MM.1S (cell line): Measurements from ENCODE around the gene KCNK17.

Experiments
- DNase-seq: peaks from one replicate; pipeline ENCODE4 v3.0.0-alpha.2; 2015
- H2AFZ ChIP-seq: fragments of 300-600 bp; sonication (generic); 2 replicates; pipeline ENCODE4 v1.6.0; 2016; ENCODE audit warnings: antibody characterized with exemption, low read length
- H3F3A ChIP-seq: fragments of 300-600 bp; sonication (generic); 2 replicates; pipeline ENCODE4 v1.6.1; 2016; ENCODE audit warnings: mild to moderate bottlenecking, antibody characterized with exemption, low read length, moderate library complexity, mixed read lengths; ENCODE audit not compliant: insufficient read depth
- H3K27ac ChIP-seq: fragments of 300-600 bp; sonication (generic); 2 replicates; pipeline ENCODE4 v1.5.1; 2016; ENCODE audit warnings: mild to moderate bottlenecking, low read length
- H3K27me3 ChIP-seq: fragments of 300-600 bp; sonication (generic); replicated peaks from 2 replicates; pipeline ENCODE4 v1.6.0; 2016; ENCODE audit warnings: low read length; ENCODE audit not compliant: insufficient read depth
- H3K36me3 ChIP-seq: fragments of 300-600 bp; sonication (generic); replicated peaks from 2 replicates; pipeline ENCODE4 v1.6.1; 2016; ENCODE audit warnings: mild to moderate bottlenecking, low read length, mixed read lengths; ENCODE audit not compliant: insufficient read depth
- H3K4me1 ChIP-seq: fragments of 300-600 bp; sonication (generic); 2 replicates; pipeline ENCODE4 v1.6.1; 2016; ENCODE audit warnings: low read length, mixed read lengths
- H3K4me2 ChIP-seq: fragments of 300-600 bp; sonication (generic); 2 replicates; pipeline ENCODE4 v1.6.0; 2016; ENCODE audit warnings: low read depth, low read length
- H3K4me3 ChIP-seq: fragments of 300-600 bp; sonication (generic); 2 replicates; pipeline ENCODE4 v1.5.1; 2016; ENCODE audit warnings: low read length, mixed read lengths
- H3K79me2 ChIP-seq: fragments of 300-600 bp; sonication (generic); 2 replicates; pipeline ENCODE4 v1.6.1; 2016; ENCODE audit warnings: mixed run types, low read length, mixed read lengths
- H3K9ac ChIP-seq: fragments of 300-600 bp; sonication (generic); 2 replicates; pipeline ENCODE4 v1.6.1; 2016; ENCODE audit warnings: low read length, mixed read lengths
- H3K9me2 ChIP-seq: fragments of 300-600 bp; sonication (generic); replicated peaks from 2 replicates; pipeline ENCODE4 v1.6.1; 2016; ENCODE audit warnings: mild to moderate bottlenecking, low read length, mixed read lengths; ENCODE audit not compliant: insufficient read depth
- H3K9me3 ChIP-seq: fragments of 300-600 bp; sonication (generic); replicated peaks from 2 replicates; pipeline ENCODE4 v1.6.1; 2016; ENCODE audit warnings: mild to moderate bottlenecking, low read length, mixed read lengths; ENCODE audit not compliant: insufficient read depth
- H4K20me1 ChIP-seq: fragments of 300-600 bp; sonication (generic); 2 replicates; pipeline ENCODE4 v1.6.1; 2016; ENCODE audit warnings: mild to moderate bottlenecking, low read length, moderate library complexity, mixed read lengths; ENCODE audit not compliant: insufficient read depth
- EZH2 ChIP-seq: fragments of 300-600 bp; sonication (generic); optimal IDR thresholded peaks from 2 replicates; pipeline ENCODE3; 2017; ENCODE audit warnings: low read depth, mild to moderate bottlenecking, antibody characterized with exemption, low read length, mixed read lengths
- EZH2phosphoT487 ChIP-seq: fragments of 300-600 bp; sonication (generic); IDR thresholded peaks from 2 replicates; pipeline ENCODE4 v1.6.1; 2018; ENCODE audit warnings: antibody characterized with exemption, low read length
- TF ChIP-seq, protein P1 (sequence below): fragments of 300-600 bp; sonication (generic); IDR thresholded peaks from 2 replicates; pipeline ENCODE4 v1.5.1; 2016; ENCODE audit warnings: antibody characterized with exemption, low read length, mixed read lengths

KCNK17 gene

GRCh38 chr6:39343396-39343870, 29.2 kb upstream of the KCNK17 start:
- no peaks in the 10 kb centered on the region for H3K9me2 ChIP-seq
- H2AFZ ChIP-seq, result no peak overlapping the region
- no peaks in the 10 kb centered on the region for H3K4me1 ChIP-seq
- H3K9me3 ChIP-seq, result no peaks in the 10 kb centered on the region
- TF ChIP-seq EZH2phosphoT487 (no peak), EZH2 (no peak)
- TF ChIP-seq, protein P1, sequence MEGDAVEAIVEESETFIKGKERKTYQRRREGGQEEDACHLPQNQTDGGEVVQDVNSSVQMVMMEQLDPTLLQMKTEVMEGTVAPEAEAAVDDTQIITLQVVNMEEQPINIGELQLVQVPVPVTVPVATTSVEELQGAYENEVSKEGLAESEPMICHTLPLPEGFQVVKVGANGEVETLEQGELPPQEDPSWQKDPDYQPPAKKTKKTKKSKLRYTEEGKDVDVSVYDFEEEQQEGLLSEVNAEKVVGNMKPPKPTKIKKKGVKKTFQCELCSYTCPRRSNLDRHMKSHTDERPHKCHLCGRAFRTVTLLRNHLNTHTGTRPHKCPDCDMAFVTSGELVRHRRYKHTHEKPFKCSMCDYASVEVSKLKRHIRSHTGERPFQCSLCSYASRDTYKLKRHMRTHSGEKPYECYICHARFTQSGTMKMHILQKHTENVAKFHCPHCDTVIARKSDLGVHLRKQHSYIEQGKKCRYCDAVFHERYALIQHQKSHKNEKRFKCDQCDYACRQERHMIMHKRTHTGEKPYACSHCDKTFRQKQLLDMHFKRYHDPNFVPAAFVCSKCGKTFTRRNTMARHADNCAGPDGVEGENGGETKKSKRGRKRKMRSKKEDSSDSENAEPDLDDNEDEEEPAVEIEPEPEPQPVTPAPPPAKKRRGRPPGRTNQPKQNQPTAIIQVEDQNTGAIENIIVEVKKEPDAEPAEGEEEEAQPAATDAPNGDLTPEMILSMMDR, result no peak
- H3K4me2 ChIP-seq, result no peak overlapping the region
- no peaks in the 10 kb centered on the region for H3K79me2 ChIP-seq
- no peaks in the 10 kb centered on the region for H3K27me3 ChIP-seq
- H4K20me1 ChIP-seq, result no peaks in the 10 kb centered on the region
- H3K27ac ChIP-seq, result no peak overlapping the region
- no peaks in the 10 kb centered on the region for H3K36me3 ChIP-seq
- H3K4me3 ChIP-seq, result no peak overlapping the region
- no peak overlapping the region for H3K9ac ChIP-seq
- H3F3A ChIP-seq, result no peaks in the 10 kb centered on the region
- DNase-seq, result no peak

DNA sequence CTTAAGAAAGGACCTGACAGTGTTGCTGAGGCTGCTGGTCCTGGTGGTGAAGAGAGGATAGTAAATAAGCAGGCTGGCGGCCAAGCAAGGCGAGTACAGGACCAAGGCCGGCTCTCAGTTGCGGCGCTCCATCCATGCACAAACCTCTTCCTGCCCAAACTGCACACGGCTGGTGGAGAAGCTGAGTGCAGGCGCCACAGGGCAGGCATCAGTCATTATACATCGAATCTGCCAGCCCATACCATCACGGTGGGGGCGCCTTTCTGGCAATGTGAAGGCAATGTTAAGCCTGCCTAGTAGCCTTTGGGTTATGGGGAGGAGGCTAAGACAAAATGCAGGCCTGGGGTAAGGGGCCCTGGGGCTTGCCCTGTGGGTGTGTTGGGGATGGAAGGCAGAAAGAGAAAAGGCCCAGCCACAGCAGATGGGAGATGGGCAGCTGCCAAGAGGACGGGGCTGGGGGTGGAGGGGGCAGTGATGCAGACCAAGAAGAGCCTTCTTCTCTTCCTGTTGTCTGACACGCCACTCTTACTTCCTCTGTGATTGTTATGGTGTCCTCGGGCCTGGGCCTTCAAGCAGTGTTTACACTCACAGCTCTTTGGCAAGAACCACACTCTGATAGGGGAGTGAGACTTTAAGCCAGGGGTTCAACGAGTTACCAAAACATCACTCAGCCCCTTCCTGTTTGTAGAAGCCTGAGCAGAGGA, 28.6 kb upstream of the KCNK17 start:
- Histone ChIP-seq H2AFZ (no peak overlapping the region), H3K27ac (no peak overlapping the region), H3K27me3 (no peaks in the 10 kb centered on the region), H3K4me3 (no peak overlapping the region), H4K20me1 (no peaks in the 10 kb centered on the region), H3K79me2 (no peaks in the 10 kb centered on the region), H3K9ac (no peak overlapping the region), H3K4me2 (no peak overlapping the region), H3K9me3 (no peaks in the 10 kb centered on the region), H3K4me1 (no peaks in the 10 kb centered on the region), H3F3A (no peaks in the 10 kb centered on the region), H3K9me2 (no peaks in the 10 kb centered on the region), H3K36me3 (no peaks in the 10 kb centered on the region)
- no peak for DNase-seq
- TF ChIP-seq EZH2phosphoT487 (no peak), EZH2 (no peak)
- TF ChIP-seq, protein P1, result no peak

DNA sequence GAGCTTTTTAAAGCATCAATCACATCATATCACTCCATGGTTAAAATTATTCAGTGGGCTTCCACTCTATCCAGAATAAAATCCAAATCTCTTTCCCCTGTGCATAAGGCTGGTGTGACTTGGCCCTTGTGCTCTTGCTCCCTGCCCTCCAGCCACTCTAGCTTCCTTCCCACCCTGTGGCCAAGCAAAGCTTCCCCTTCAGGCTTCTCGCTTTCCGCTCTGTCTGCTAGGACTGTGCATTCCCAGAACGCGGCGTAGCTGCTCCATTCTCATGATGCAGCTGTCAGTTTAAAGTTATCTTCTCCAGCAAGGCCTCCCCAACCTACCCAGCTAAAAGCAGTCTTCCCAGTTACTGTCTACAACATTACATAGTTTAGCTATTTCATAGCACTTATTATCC, 27.7 kb upstream of the KCNK17 start:
- Histone ChIP-seq H4K20me1 (no peaks in the 10 kb centered on the region), H3F3A (no peaks in the 10 kb centered on the region), H3K79me2 (no peaks in the 10 kb centered on the region), H3K27me3 (no peaks in the 10 kb centered on the region), H3K4me3 (no peak overlapping the region), H3K4me2 (no peak overlapping the region), H3K9me3 (no peaks in the 10 kb centered on the region), H3K4me1 (no peaks in the 10 kb centered on the region), H3K36me3 (no peaks in the 10 kb centered on the region), H3K9ac (no peak overlapping the region), H3K9me2 (no peaks in the 10 kb centered on the region), H3K27ac (no peak overlapping the region), H2AFZ (no peak overlapping the region)
- TF ChIP-seq EZH2phosphoT487 (no peak), EZH2 (no peak)
- TF ChIP-seq, protein P1, result no peak
- no peak for DNase-seq
